Thyroid gland (tissue), 4 donors: Measurements from ENCODE around the gene CDH23. TPM values are rescaled to one million over a fixed set of nuclear protein-coding genes. Genes with fewer than 3 reads are reported as not detected.

ENCODE experiments used
- DNase-seq, 2 donors: peaks; one replicate each; pipeline ENCODE4 v3.0.0-alpha.2; 2019
- H3K27ac ChIP-seq, 3 donors: fragments of 200-600 bp; sonication (generic); 1 replicate in 2 of 3; 2 replicates in 1 of 3; pipeline ENCODE4 v1.5.1; 2016 to 2019; ENCODE audit warnings: mild to moderate bottlenecking in 1 of 3, moderate library complexity in 1 of 3
- H3K27me3 ChIP-seq: fragments of 200-600 bp; sonication (generic); one replicate; pipeline ENCODE4 v1.5.1; 2019
- H3K36me3 ChIP-seq, 2 donors: fragments of 200-600 bp; sonication (generic); one replicate each; pipeline ENCODE4 v1.5.1; 2016 to 2019
- H3K4me1 ChIP-seq, 2 donors: fragments of 200-600 bp; sonication (generic); one replicate each; pipeline ENCODE4 v1.5.1; 2017 to 2019
- H3K4me3 ChIP-seq, 3 donors: fragments of 200-600 bp; sonication (generic); replicated peaks in 1 of 3; 1 replicate in 2 of 3; 2 replicates in 1 of 3; pipeline ENCODE4 v1.5.1; 2016; ENCODE audit warnings: mild to moderate bottlenecking in 1 of 3
- H3K9me3 ChIP-seq: fragments of 200-600 bp; sonication (generic); one replicate; pipeline ENCODE4 v1.5.1; 2017
- POLR2A ChIP-seq, 2 donors: fragments of 450-650 bp; IDR thresholded peaks; one replicate each; pipeline ENCODE4 v1.6.1; 2017; ENCODE audit warnings: antibody characterized with exemption in 2 of 2, mild to moderate bottlenecking in 2 of 2, moderate library complexity in 1 of 2
- WGBS, 2 donors: methylation state at CpG; one replicate each; pipeline ENCODE4 v1.1.5; 2017; 5-methylcytosine and 5-hydroxymethylcytosine counted together
- intact Hi-C: fragments of 100-400 bp; cut with DNase I; formaldehyde crosslinking; loops from one replicate; pipeline ENCODE4 v1.15.1; 2023
- total RNA-seq, 4 donors: library from RNA; depleted of rRNA; stranded (reverse); fragments of >200 nt; gene quantifications; one replicate each; pipeline ENCODE4 v1.2.3, GENCODE V29; 2016
- TF ChIP-seq, protein P1 (sequence below), 6 experiments: fragments of 200-600 bp in 3 of 6; fragments of 450-650 bp in 3 of 6; sonication (generic) in 3 of 6; IDR thresholded peaks; one replicate each; pipeline ENCODE4 v1.5.1; 2016 to 2019; ENCODE audit warnings: antibody characterized with exemption in 6 of 6, mild to moderate bottlenecking in 2 of 6, inconsistent platforms in 1 of 6, moderate library complexity in 1 of 6

The CDH23 gene
- total RNA-seq, 4 donors from 2014 or later = 3.0 to 4.2 (median 3.9) TPM

DNA sequence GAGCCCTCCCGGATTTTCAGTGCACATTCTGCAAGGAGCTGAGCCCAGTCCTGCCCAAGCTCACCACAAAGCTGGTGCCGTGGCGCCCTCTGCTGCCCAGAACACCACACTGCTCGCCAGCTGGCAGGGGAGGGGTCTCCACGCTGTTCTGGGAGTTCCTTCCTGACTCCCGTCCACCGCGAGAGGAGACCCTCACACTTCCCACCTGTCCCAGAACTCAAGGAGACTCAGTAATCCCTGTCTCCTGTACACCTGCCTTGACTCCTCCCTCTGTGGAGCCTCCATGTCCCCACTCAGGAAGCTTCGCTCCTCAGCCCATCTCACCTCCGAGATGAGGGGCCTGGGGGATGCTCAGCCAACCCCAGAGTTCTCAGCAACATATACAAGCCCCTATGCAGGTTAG, 311.6 kb downstream of the CDH23 start:
- intact Hi-C loops = loop anchor here (5.0 kb wide), 2 partner anchors 326 to 391 kb away; partner anchors contain the start of gene SLC29A3
- TF ChIP-seq, protein P1, sequence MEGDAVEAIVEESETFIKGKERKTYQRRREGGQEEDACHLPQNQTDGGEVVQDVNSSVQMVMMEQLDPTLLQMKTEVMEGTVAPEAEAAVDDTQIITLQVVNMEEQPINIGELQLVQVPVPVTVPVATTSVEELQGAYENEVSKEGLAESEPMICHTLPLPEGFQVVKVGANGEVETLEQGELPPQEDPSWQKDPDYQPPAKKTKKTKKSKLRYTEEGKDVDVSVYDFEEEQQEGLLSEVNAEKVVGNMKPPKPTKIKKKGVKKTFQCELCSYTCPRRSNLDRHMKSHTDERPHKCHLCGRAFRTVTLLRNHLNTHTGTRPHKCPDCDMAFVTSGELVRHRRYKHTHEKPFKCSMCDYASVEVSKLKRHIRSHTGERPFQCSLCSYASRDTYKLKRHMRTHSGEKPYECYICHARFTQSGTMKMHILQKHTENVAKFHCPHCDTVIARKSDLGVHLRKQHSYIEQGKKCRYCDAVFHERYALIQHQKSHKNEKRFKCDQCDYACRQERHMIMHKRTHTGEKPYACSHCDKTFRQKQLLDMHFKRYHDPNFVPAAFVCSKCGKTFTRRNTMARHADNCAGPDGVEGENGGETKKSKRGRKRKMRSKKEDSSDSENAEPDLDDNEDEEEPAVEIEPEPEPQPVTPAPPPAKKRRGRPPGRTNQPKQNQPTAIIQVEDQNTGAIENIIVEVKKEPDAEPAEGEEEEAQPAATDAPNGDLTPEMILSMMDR (IDR thresholded peaks at IDR 0.05) = peak; percentile 48 to 92 (median 74)
- TF ChIP-seq POLR2A (IDR thresholded peaks at IDR 0.05) = no peak
- H3K36me3 ChIP-seq = no peaks in the 10 kb centered on the region
- H3K4me3 ChIP-seq = no peak overlapping the region
- H3K27me3 ChIP-seq = no peaks in the 10 kb centered on the region
- H3K27ac ChIP-seq = no peak overlapping the region
- DNase-seq = peak; percentile 48 to 52
- H3K4me1 ChIP-seq = peaks cover 3 to 8% of the 10 kb centered on the region in 2 donors
- 17% methylated on average over 7 to 9 of the region's 10 CpGs for WGBS, 2 donors
- H3K9me3 ChIP-seq = no peaks in the 10 kb centered on the region

DNA sequence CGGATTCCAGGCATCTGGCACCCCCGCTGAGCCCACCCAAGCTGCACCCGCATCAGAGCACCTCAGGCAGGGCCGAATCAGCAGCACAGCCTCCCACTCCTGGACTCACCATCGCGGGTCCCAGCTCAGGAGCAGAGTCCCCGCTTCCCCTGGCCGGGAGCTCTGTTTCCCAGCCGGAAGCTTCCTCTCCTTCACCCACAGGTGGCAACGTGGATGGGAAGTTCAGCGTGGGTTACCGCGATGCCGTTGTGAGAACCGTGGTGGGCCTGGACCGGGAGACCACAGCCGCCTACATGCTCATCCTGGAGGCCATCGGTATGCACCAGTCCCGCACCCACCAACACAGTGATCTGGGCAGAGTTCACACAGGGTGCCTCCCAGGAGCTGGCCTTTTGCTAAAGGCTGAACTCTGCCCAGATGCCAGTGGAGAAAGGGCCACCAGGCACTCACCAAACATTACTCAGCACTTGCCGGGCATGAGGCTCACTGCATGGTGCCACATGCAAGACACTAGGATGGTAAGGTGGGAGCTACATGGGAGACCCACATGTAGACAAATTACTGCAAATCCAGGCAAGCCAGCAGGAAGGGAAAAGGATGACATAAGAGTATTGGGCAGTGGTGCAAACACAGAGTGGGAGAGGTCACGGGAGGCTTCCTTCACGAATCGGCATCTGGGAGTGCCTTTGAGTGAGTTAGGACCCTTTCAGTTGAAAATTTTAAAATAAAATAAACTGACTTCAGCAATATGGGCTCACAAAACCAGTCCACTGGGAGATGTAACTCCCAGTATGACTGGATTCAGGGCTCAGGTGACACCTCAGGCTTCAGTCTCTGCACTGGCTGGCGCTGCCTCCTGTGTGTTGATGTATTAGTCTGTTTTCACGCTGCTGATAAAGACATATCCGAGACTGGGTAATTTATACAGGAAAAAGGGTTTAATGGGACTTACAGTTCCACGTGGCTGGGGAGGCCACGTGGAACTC, 312.5 kb downstream of the CDH23 start:
- WGBS, 2 donors = 84% methylated on average over 16 to 28 of the region's 28 CpGs
- no peak for DNase-seq
- intact Hi-C loops = loop anchor here (5.0 kb wide), 2 partner anchors 327 to 392 kb away; partner anchors contain the start of gene SLC29A3
- no peak overlapping the region for H3K27ac ChIP-seq
- peaks cover 12 to 17% of the 10 kb centered on the region in 2 donors for H3K4me1 ChIP-seq
- no peaks in the 10 kb centered on the region for H3K9me3 ChIP-seq
- no peaks in the 10 kb centered on the region for H3K27me3 ChIP-seq
- H3K4me3 ChIP-seq = no peak overlapping the region
- TF ChIP-seq, protein P1 (IDR thresholded peaks at IDR 0.05) = no peak
- no peak for TF ChIP-seq POLR2A (IDR thresholded peaks at IDR 0.05)
- H3K36me3 ChIP-seq = no peaks in the 10 kb centered on the region

DNA sequence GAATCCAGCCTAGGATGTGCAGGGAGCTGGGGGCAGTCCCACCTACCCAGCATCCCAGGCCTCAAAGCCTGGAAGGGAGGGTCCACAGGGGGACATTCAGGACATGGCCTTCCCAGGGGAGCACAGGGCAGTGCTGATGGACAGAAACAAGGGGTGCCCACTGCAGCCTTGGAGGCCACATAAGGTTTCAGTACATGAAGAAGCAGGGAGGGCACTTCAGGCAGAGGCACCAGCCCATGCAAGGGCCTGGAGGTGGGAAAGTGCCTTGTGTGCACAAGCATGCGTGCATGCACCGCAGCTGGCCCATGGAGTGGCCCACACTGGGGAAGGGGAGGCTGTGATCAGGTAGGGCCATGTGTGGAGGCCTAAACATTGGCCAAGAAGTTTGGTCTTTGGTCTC, 313.8 kb downstream of the CDH23 start:
- Histone ChIP-seq H3K27me3 (no peaks in the 10 kb centered on the region), H3K4me1 (peaks cover 16 to 30% of the 10 kb centered on the region in 2 donors), H3K27ac (no peak overlapping the region), H3K9me3 (no peaks in the 10 kb centered on the region), H3K4me3 (no peak overlapping the region), H3K36me3 (no peaks in the 10 kb centered on the region)
- TF ChIP-seq, protein P1 (IDR thresholded peaks at IDR 0.05) = no peak
- TF ChIP-seq POLR2A (IDR thresholded peaks at IDR 0.05) = no peak
- intact Hi-C loops = no loop called here
- WGBS, 2 donors = 65 to 89% methylated on average over 2 of the region's 2 CpGs
- no peak for DNase-seq

DNA sequence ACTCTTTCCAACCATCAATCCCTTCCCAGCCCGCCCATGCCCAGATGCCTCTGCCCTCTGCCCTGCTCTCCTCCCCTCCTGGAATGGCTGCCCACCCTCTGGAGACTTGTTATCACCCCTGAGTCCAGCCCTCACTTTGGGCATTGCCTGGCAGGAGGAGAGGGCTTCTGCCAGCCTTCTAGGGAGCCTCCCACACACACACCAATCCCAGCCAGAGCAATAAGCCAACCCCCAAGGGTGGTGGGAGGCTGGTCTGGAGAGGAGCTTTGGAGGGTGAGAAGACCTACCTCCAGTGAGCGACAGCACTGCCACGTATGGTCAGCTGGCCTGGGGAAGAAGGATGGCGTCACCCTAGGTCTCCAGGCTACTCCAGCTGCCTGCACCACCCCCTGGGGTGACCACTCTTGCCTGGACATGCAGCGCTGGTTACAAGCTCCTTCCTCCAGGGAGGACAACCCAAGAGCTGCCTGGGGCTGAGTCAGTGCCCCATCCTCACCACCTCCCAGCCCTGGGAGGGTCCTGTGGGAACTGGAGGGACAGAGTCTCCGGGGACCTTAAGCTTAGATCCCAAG, 314.4 kb downstream of the CDH23 start:
- Histone ChIP-seq H3K36me3 (no peaks in the 10 kb centered on the region), H3K9me3 (no peaks in the 10 kb centered on the region), H3K27me3 (no peaks in the 10 kb centered on the region), H3K27ac (no peak overlapping the region), H3K4me3 (no peak overlapping the region), H3K4me1 (peaks cover 16 to 30% of the 10 kb centered on the region in 2 donors)
- WGBS, 2 donors = 86 to 90% methylated on average over 4 to 6 of the region's 6 CpGs
- intact Hi-C loops = no loop called here
- DNase-seq = no peak
- TF ChIP-seq, protein P1 (IDR thresholded peaks at IDR 0.05) = no peak
- TF ChIP-seq POLR2A (IDR thresholded peaks at IDR 0.05) = no peak
